Activated CD4-positive, alpha-beta memory T cell treated with anti-CD3 and anti-CD28 coated beads, Interleukin-2, amount 10 ng/mL, durations not matched to agents 7 days and 5 days (primary cell): ENCODE data around the gene MRPL33. TPM values are rescaled to one million over a fixed set of nuclear protein-coding genes. Genes with fewer than 3 reads are reported as not detected.

Experiments used
- CTCF ChIA-PET: fragments of 350-600 bp; sonication (Branson Sonifier 250); formaldehyde crosslinking; loops from one replicate; lab custom pipeline; 2021; ENCODE audit warnings: antibody characterized with exemption, inconsistent platforms; lab: Charles Lee
- POLR2A ChIA-PET: fragments of 350-600 bp; sonication (Branson Sonifier 250); formaldehyde crosslinking; loops from one replicate; lab custom pipeline; 2021; ENCODE audit warnings: antibody characterized with exemption; lab: Charles Lee
- DNase-seq: peaks from one replicate; pipeline ENCODE4 v3.0.0-alpha.2; 2020
- H3K27ac Mint-ChIP-seq: one replicate; pipeline ENCODE4 v1.8.0; 2021; ENCODE audit warnings: mild to moderate bottlenecking, mixed read lengths
- H3K27me3 Mint-ChIP-seq: one replicate; pipeline ENCODE4 v1.8.0; 2021; ENCODE audit warnings: mixed read lengths
- H3K36me3 Mint-ChIP-seq: one replicate; pipeline ENCODE4 v1.8.0; 2021; ENCODE audit warnings: low read depth, mixed read lengths
- H3K4me1 Mint-ChIP-seq: one replicate; pipeline ENCODE4 v1.8.0; 2021; ENCODE audit warnings: mixed read lengths
- H3K4me3 Mint-ChIP-seq: one replicate; pipeline ENCODE4 v1.8.0; 2021; ENCODE audit warnings: mild to moderate bottlenecking, mixed read lengths
- H3K9me3 Mint-ChIP-seq: one replicate; pipeline ENCODE4 v1.8.0; 2021; ENCODE audit warnings: mixed read lengths
- total RNA-seq, 2 experiments: library from RNA; stranded (reverse); gene quantifications; one replicate each; pipeline ENCODE4 v1.2.3, GENCODE V29; 2021

The MRPL33 gene
- total RNA-seq, 2 experiments from 2014 or later, result 58.4 to 58.6 TPM

GRCh38 chr2:27765621-27766286, 5.8 kb upstream of the MRPL33 start:
- Mint-ChIP-seq H3K36me3 (no peaks in the 10 kb centered on the region), H3K27me3 (no peaks in the 10 kb centered on the region), H3K4me1 (peaks cover 12% of the 10 kb centered on the region), H3K27ac (no peak overlapping the region), H3K4me3 (peak overlapping the region; percentile 17), H3K9me3 (no peaks in the 10 kb centered on the region)
- POLR2A ChIA-PET, result no interaction called here
- peak; percentile 22 for DNase-seq
- CTCF ChIA-PET, result no interaction called here

GRCh38 chr2:27766287-27766661, 5.2 kb upstream of the MRPL33 start:
- Mint-ChIP-seq H3K36me3 (no peaks in the 10 kb centered on the region), H3K27ac (no peak overlapping the region), H3K27me3 (no peaks in the 10 kb centered on the region), H3K4me1 (peaks cover 18% of the 10 kb centered on the region), H3K4me3 (no peak overlapping the region), H3K9me3 (no peaks in the 10 kb centered on the region)
- POLR2A ChIA-PET, result no interaction called here
- DNase-seq, result no peak
- CTCF ChIA-PET, result no interaction called here

- no peak for DNase-seq
- peaks cover 27% of the 10 kb centered on the region for H3K36me3 Mint-ChIP-seq
- H3K27ac Mint-ChIP-seq, result peak overlapping the region; percentile 93
- ChIA-PET POLR2A (interaction anchor here (1.0 to 2.7 kb wide), 6 partner anchors 26 to 638 kb away, joined by 3 to 8 read pairs (median 6); partner anchors contain the start of genes BABAM2, RBKS, SLC4A1AP and SUPT7L), CTCF (interaction anchor here (2.7 kb wide), 1 partner anchor 88 kb away, joined by 6 read pairs; no protein-coding TSS in a partner anchor)
- H3K4me1 Mint-ChIP-seq, result peaks cover 44% of the 10 kb centered on the region
- no peaks in the 10 kb centered on the region for H3K27me3 Mint-ChIP-seq
- peak overlapping the region; percentile 99 for H3K4me3 Mint-ChIP-seq
- H3K9me3 Mint-ChIP-seq, result no peaks in the 10 kb centered on the region
Measured at GRCh38 chr2:27771202-27771547, 344 bp upstream of the MRPL33 start.

- DNase-seq, result no peak
- Mint-ChIP-seq H3K4me3 (peak overlapping the region; percentile 71), H3K9me3 (no peaks in the 10 kb centered on the region), H3K4me1 (peaks cover 46% of the 10 kb centered on the region), H3K36me3 (peaks cover 38% of the 10 kb centered on the region), H3K27ac (no peak overlapping the region), H3K27me3 (no peaks in the 10 kb centered on the region)
- POLR2A ChIA-PET, result interaction anchor here (0.6 to 2.7 kb wide), 8 partner anchors 12 to 923 kb away, joined by 3 to 8 read pairs (median 4); partner anchors contain the start of genes BABAM2, RBKS, SLC4A1AP and SUPT7L
- CTCF ChIA-PET, result interaction anchor here (1.1 to 2.7 kb wide), 3 partner anchors 18 to 90 kb away, joined by 3 to 6 read pairs (median 3); no protein-coding TSS in a partner anchor
Measured at GRCh38 chr2:27772804-27773203, 1.3 kb downstream of the MRPL33 start.

- POLR2A ChIA-PET, result no interaction called here
- DNase-seq, result no peak
- CTCF ChIA-PET, result interaction anchor here (2.7 kb wide), 1 partner anchor 91 kb away, joined by 6 read pairs; no protein-coding TSS in a partner anchor
- H3K27me3 Mint-ChIP-seq, result no peaks in the 10 kb centered on the region
- H3K4me3 Mint-ChIP-seq, result peak overlapping the region; percentile 18
- peaks cover 52% of the 10 kb centered on the region for H3K4me1 Mint-ChIP-seq
- H3K36me3 Mint-ChIP-seq, result peaks cover 45% of the 10 kb centered on the region
- H3K9me3 Mint-ChIP-seq, result no peaks in the 10 kb centered on the region
- no peak overlapping the region for H3K27ac Mint-ChIP-seq
Measured at GRCh38 chr2:27773959-27774358, 2.4 kb downstream of the MRPL33 start.

GRCh38 chr2:27776097-27776496, 4.6 kb downstream of the MRPL33 start:
- CTCF ChIA-PET, result no interaction called here
- Mint-ChIP-seq H3K27ac (no peak overlapping the region), H3K27me3 (no peaks in the 10 kb centered on the region), H3K4me1 (peaks cover 47% of the 10 kb centered on the region), H3K4me3 (no peak overlapping the region), H3K36me3 (peaks cover 61% of the 10 kb centered on the region), H3K9me3 (no peaks in the 10 kb centered on the region)
- POLR2A ChIA-PET, result interaction anchor here (0.6 kb wide), 1 partner anchor 541 kb away, joined by 3 read pairs; no protein-coding TSS in a partner anchor
- DNase-seq, result no peak

- Mint-ChIP-seq H3K36me3 (peaks cover 62% of the 10 kb centered on the region), H3K4me3 (no peak overlapping the region), H3K27me3 (no peaks in the 10 kb centered on the region), H3K9me3 (no peaks in the 10 kb centered on the region), H3K4me1 (peaks cover 41% of the 10 kb centered on the region), H3K27ac (no peak overlapping the region)
- DNase-seq, result no peak
- CTCF ChIA-PET, result no interaction called here
- POLR2A ChIA-PET, result interaction anchor here (0.6 kb wide), 1 partner anchor 541 kb away, joined by 3 read pairs; no protein-coding TSS in a partner anchor
Measured at GRCh38 chr2:27776696-27777095, 5.2 kb downstream of the MRPL33 start.

GRCh38 chr2:27779417-27780055, 8.0 kb downstream of the MRPL33 start:
- ChIA-PET POLR2A (no interaction called here), CTCF (interaction anchor here (0.9 kb wide), 1 partner anchor 96 kb away, joined by 3 read pairs; no protein-coding TSS in a partner anchor)
- H3K4me3 Mint-ChIP-seq, result no peak overlapping the region
- DNase-seq, result no peak
- no peaks in the 10 kb centered on the region for H3K9me3 Mint-ChIP-seq
- H3K4me1 Mint-ChIP-seq, result peaks cover 18% of the 10 kb centered on the region
- H3K27me3 Mint-ChIP-seq, result no peaks in the 10 kb centered on the region
- no peak overlapping the region for H3K27ac Mint-ChIP-seq
- peaks cover 56% of the 10 kb centered on the region for H3K36me3 Mint-ChIP-seq

GRCh38 chr2:27781496-27781895, 10.0 kb downstream of the MRPL33 start:
- ChIA-PET CTCF (interaction anchor here (0.6 kb wide), 1 partner anchor 12 kb away, joined by 3 read pairs; no protein-coding TSS in a partner anchor), POLR2A (no interaction called here)
- H3K9me3 Mint-ChIP-seq, result no peaks in the 10 kb centered on the region
- H3K36me3 Mint-ChIP-seq, result peaks cover 42% of the 10 kb centered on the region
- no peaks in the 10 kb centered on the region for H3K27me3 Mint-ChIP-seq
- DNase-seq, result no peak
- H3K4me3 Mint-ChIP-seq, result no peak overlapping the region
- peaks cover 10% of the 10 kb centered on the region for H3K4me1 Mint-ChIP-seq
- H3K27ac Mint-ChIP-seq, result no peak overlapping the region

- POLR2A ChIA-PET, result no interaction called here
- H3K4me1 Mint-ChIP-seq, result peaks cover 7% of the 10 kb centered on the region
- CTCF ChIA-PET, result no interaction called here
- no peak overlapping the region for H3K27ac Mint-ChIP-seq
- peaks cover 35% of the 10 kb centered on the region for H3K36me3 Mint-ChIP-seq
- H3K4me3 Mint-ChIP-seq, result no peak overlapping the region
- DNase-seq, result no peak
- H3K27me3 Mint-ChIP-seq, result no peaks in the 10 kb centered on the region
- H3K9me3 Mint-ChIP-seq, result no peaks in the 10 kb centered on the region
Measured at GRCh38 chr2:27782701-27783100, 11.2 kb downstream of the MRPL33 start.

- H3K4me1 Mint-ChIP-seq, result no peaks in the 10 kb centered on the region
- H3K4me3 Mint-ChIP-seq, result no peak overlapping the region
- DNase-seq, result no peak
- no peak overlapping the region for H3K27ac Mint-ChIP-seq
- no peaks in the 10 kb centered on the region for H3K27me3 Mint-ChIP-seq
- peaks cover 3% of the 10 kb centered on the region for H3K36me3 Mint-ChIP-seq
- ChIA-PET CTCF (no interaction called here), POLR2A (no interaction called here)
- no peaks in the 10 kb centered on the region for H3K9me3 Mint-ChIP-seq
Measured at GRCh38 chr2:27790796-27791195, 19.3 kb downstream of the MRPL33 start.

- H3K27ac Mint-ChIP-seq, result no peak overlapping the region
- POLR2A ChIA-PET, result no interaction called here
- no peak overlapping the region for H3K4me3 Mint-ChIP-seq
- CTCF ChIA-PET, result no interaction called here
- no peaks in the 10 kb centered on the region for H3K4me1 Mint-ChIP-seq
- H3K9me3 Mint-ChIP-seq, result no peaks in the 10 kb centered on the region
- peaks cover 3% of the 10 kb centered on the region for H3K36me3 Mint-ChIP-seq
- DNase-seq, result no peak
- no peaks in the 10 kb centered on the region for H3K27me3 Mint-ChIP-seq
Measured at GRCh38 chr2:27792759-27793158, 21.2 kb downstream of the MRPL33 start.

- H3K27me3 Mint-ChIP-seq, result no peaks in the 10 kb centered on the region
- no peak for DNase-seq
- H3K4me3 Mint-ChIP-seq, result no peak overlapping the region
- ChIA-PET CTCF (interaction anchor here (0.5 kb wide), 1 partner anchor 456 kb away, joined by 3 read pairs; no protein-coding TSS in a partner anchor), POLR2A (no interaction called here)
- H3K9me3 Mint-ChIP-seq, result no peaks in the 10 kb centered on the region
- H3K36me3 Mint-ChIP-seq, result peaks cover 2% of the 10 kb centered on the region
- H3K4me1 Mint-ChIP-seq, result no peaks in the 10 kb centered on the region
- H3K27ac Mint-ChIP-seq, result no peak overlapping the region
Measured at GRCh38 chr2:27795093-27795834, 23.7 kb downstream of the MRPL33 start.
